ENCODE results near the gene POLE2.
"Not testable (repeated sequence)": the region's sequence is repeated elsewhere in the genome, so short reads cannot be mapped to it uniquely, and the experiment has no call there.

POLE2 gene

GRCh38 chr14:49693735-49694124, 5.7 kb upstream of the POLE2 start:
- H3K4me1 ChIP-seq (ENCODE audit: control insufficient read depth, insufficient read depth, low read length); H3K9ac ChIP-seq (ENCODE audit: low read depth, low read length); H3K27ac ChIP-seq (ENCODE audit: low read depth, low read length); H3K36me3 ChIP-seq (ENCODE audit: control insufficient read depth, insufficient read depth, low read length); H3K9me3 ChIP-seq (ENCODE audit: control insufficient read depth, insufficient read depth, low read length): not testable (repeated sequence)
- peak overlapping the region; percentile 75 for H3K4me3 ChIP-seq (ENCODE audit: low read depth, low read length)
- peaks cover 27% of the 10 kb centered on the region for H3K27me3 ChIP-seq (ENCODE audit: control insufficient read depth, insufficient read depth, low read length)

- peak within 1 kb of the TSS; percentile 45; the same call in 1 of the 2 replicates for H3K9ac ChIP-seq (ENCODE audit: low read depth, low read length)
- H3K4me3 ChIP-seq (ENCODE audit: low read depth, low read length) = peak within 1 kb of the TSS; percentile 75
- peaks cover 8% of the 10 kb centered on the region; the same call in 1 of the 2 replicates for H3K4me1 ChIP-seq (ENCODE audit: control insufficient read depth, insufficient read depth, low read length)
- H3K9me3 ChIP-seq (ENCODE audit: control insufficient read depth, insufficient read depth, low read length) = no peaks in the 10 kb centered on the region
- H3K27ac ChIP-seq (ENCODE audit: low read depth, low read length) = peak within 1 kb of the TSS; percentile 37
- H3K36me3 ChIP-seq (ENCODE audit: control insufficient read depth, insufficient read depth, low read length) = no peaks in the 10 kb centered on the region
- H3K27me3 ChIP-seq (ENCODE audit: control insufficient read depth, insufficient read depth, low read length) = peaks cover 27% of the 10 kb centered on the region
Measured at GRCh38 chr14:49692811-49693734, 5.1 kb upstream of the POLE2 start, which contains the start of gene KLHDC1. KLHDC1 (plus strand) TSS chr14:49693120; CDS start chr14:49693195, 75 bp downstream.

GRCh38 chr14:49692193-49692757, 4.3 kb upstream of the POLE2 start:
- Histone ChIP-seq H3K27ac (ENCODE audit: low read depth, low read length) (no peak overlapping the region), H3K9me3 (ENCODE audit: control insufficient read depth, insufficient read depth, low read length) (no peaks in the 10 kb centered on the region), H3K9ac (ENCODE audit: low read depth, low read length) (no peak overlapping the region), H3K36me3 (ENCODE audit: control insufficient read depth, insufficient read depth, low read length) (no peaks in the 10 kb centered on the region), H3K4me3 (ENCODE audit: low read depth, low read length) (peak overlapping the region; percentile 75), H3K4me1 (ENCODE audit: control insufficient read depth, insufficient read depth, low read length) (peaks cover 8% of the 10 kb centered on the region; the same call in 1 of the 2 replicates), H3K27me3 (ENCODE audit: control insufficient read depth, insufficient read depth, low read length) (peaks cover 27% of the 10 kb centered on the region)

GRCh38 chr14:49691031-49691430, 3.0 kb upstream of the POLE2 start:
- H3K27me3 ChIP-seq (ENCODE audit: control insufficient read depth, insufficient read depth, low read length) = peaks cover 27% of the 10 kb centered on the region
- no peaks in the 10 kb centered on the region for H3K36me3 ChIP-seq (ENCODE audit: control insufficient read depth, insufficient read depth, low read length)
- no peaks in the 10 kb centered on the region for H3K9me3 ChIP-seq (ENCODE audit: control insufficient read depth, insufficient read depth, low read length)
- H3K9ac ChIP-seq (ENCODE audit: low read depth, low read length) = no peak overlapping the region
- H3K27ac ChIP-seq (ENCODE audit: low read depth, low read length) = no peak overlapping the region
- peaks cover 8% of the 10 kb centered on the region; the same call in 1 of the 2 replicates for H3K4me1 ChIP-seq (ENCODE audit: control insufficient read depth, insufficient read depth, low read length)
- 0 out of 2 replicates have a peak overlapping the region, but pooled peaks have one; percentile 75 for H3K4me3 ChIP-seq (ENCODE audit: low read depth, low read length)

GRCh38 chr14:49688701-49689030, 652 bp upstream of the POLE2 start:
- Histone ChIP-seq H3K9me3 (ENCODE audit: control insufficient read depth, insufficient read depth, low read length) (no peaks in the 10 kb centered on the region), H3K36me3 (ENCODE audit: control insufficient read depth, insufficient read depth, low read length) (peaks cover 2% of the 10 kb centered on the region; the same call in 1 of the 2 replicates)

GRCh38 chr14:49686425-49686824, 1.6 kb downstream of the POLE2 start:
- H3K27me3 ChIP-seq (ENCODE audit: control insufficient read depth, insufficient read depth, low read length) = peaks cover 5% of the 10 kb centered on the region
- peaks cover 8% of the 10 kb centered on the region; the same call in 1 of the 2 replicates for H3K4me1 ChIP-seq (ENCODE audit: control insufficient read depth, insufficient read depth, low read length)
- no peaks in the 10 kb centered on the region for H3K9me3 ChIP-seq (ENCODE audit: control insufficient read depth, insufficient read depth, low read length)
- peaks cover 25% of the 10 kb centered on the region for H3K36me3 ChIP-seq (ENCODE audit: control insufficient read depth, insufficient read depth, low read length)
- H3K4me3 ChIP-seq (ENCODE audit: low read depth, low read length) = no peak overlapping the region
- no peak overlapping the region for H3K9ac ChIP-seq (ENCODE audit: low read depth, low read length)
- no peak overlapping the region for H3K27ac ChIP-seq (ENCODE audit: low read depth, low read length)

More at GRCh38 chr14:49688701-49689030, 652 bp upstream of the POLE2 start:
- Histone ChIP-seq H3K27ac (ENCODE audit: low read depth, low read length) (no peak overlapping the region), H3K27me3 (ENCODE audit: control insufficient read depth, insufficient read depth, low read length) (peaks cover 23% of the 10 kb centered on the region), H3K4me1 (ENCODE audit: control insufficient read depth, insufficient read depth, low read length) (peaks cover 8% of the 10 kb centered on the region; the same call in 1 of the 2 replicates), H3K9ac (ENCODE audit: low read depth, low read length) (no peak overlapping the region), H3K4me3 (ENCODE audit: low read depth, low read length) (peak overlapping the region; percentile 84)

GRCh38 chr14:49679271-49679670, 8.7 kb downstream of the POLE2 start:
- Histone ChIP-seq H3K4me1 (ENCODE audit: control insufficient read depth, insufficient read depth, low read length) (no peaks in the 10 kb centered on the region), H3K9me3 (ENCODE audit: control insufficient read depth, insufficient read depth, low read length) (no peaks in the 10 kb centered on the region), H3K27ac (ENCODE audit: low read depth, low read length) (no peak overlapping the region), H3K4me3 (ENCODE audit: low read depth, low read length) (no peak overlapping the region), H3K36me3 (ENCODE audit: control insufficient read depth, insufficient read depth, low read length) (peaks cover 75% of the 10 kb centered on the region), H3K27me3 (ENCODE audit: control insufficient read depth, insufficient read depth, low read length) (no peaks in the 10 kb centered on the region), H3K9ac (ENCODE audit: low read depth, low read length) (no peak overlapping the region)

GRCh38 chr14:49677643-49678042, 10.4 kb downstream of the POLE2 start:
- no peak overlapping the region for H3K27ac ChIP-seq (ENCODE audit: low read depth, low read length)
- H3K27me3 ChIP-seq (ENCODE audit: control insufficient read depth, insufficient read depth, low read length) = no peaks in the 10 kb centered on the region
- no peaks in the 10 kb centered on the region for H3K4me1 ChIP-seq (ENCODE audit: control insufficient read depth, insufficient read depth, low read length)
- H3K4me3 ChIP-seq (ENCODE audit: low read depth, low read length) = no peak overlapping the region
- no peak overlapping the region for H3K9ac ChIP-seq (ENCODE audit: low read depth, low read length)
- H3K36me3 ChIP-seq (ENCODE audit: control insufficient read depth, insufficient read depth, low read length) = peaks cover 73% of the 10 kb centered on the region
- H3K9me3 ChIP-seq (ENCODE audit: control insufficient read depth, insufficient read depth, low read length) = no peaks in the 10 kb centered on the region

GRCh38 chr14:49673586-49673985, 14.4 kb downstream of the POLE2 start:
- Histone ChIP-seq H3K27ac (ENCODE audit: low read depth, low read length) (no peak overlapping the region), H3K4me1 (ENCODE audit: control insufficient read depth, insufficient read depth, low read length) (no peaks in the 10 kb centered on the region), H3K9ac (ENCODE audit: low read depth, low read length) (no peak overlapping the region), H3K36me3 (ENCODE audit: control insufficient read depth, insufficient read depth, low read length) (peaks cover 59% of the 10 kb centered on the region), H3K4me3 (ENCODE audit: low read depth, low read length) (no peak overlapping the region), H3K27me3 (ENCODE audit: control insufficient read depth, insufficient read depth, low read length) (no peaks in the 10 kb centered on the region), H3K9me3 (ENCODE audit: control insufficient read depth, insufficient read depth, low read length) (no peaks in the 10 kb centered on the region)

GRCh38 chr14:49670475-49670874, 17.5 kb downstream of the POLE2 start:
- H3K4me3 ChIP-seq (ENCODE audit: low read depth, low read length) = no peak overlapping the region
- H3K4me1 ChIP-seq (ENCODE audit: control insufficient read depth, insufficient read depth, low read length) = no peaks in the 10 kb centered on the region
- H3K9ac ChIP-seq (ENCODE audit: low read depth, low read length) = no peak overlapping the region
- H3K36me3 ChIP-seq (ENCODE audit: control insufficient read depth, insufficient read depth, low read length) = peaks cover 53% of the 10 kb centered on the region
- H3K27ac ChIP-seq (ENCODE audit: low read depth, low read length) = no peak overlapping the region
- H3K27me3 ChIP-seq (ENCODE audit: control insufficient read depth, insufficient read depth, low read length) = no peaks in the 10 kb centered on the region
- H3K9me3 ChIP-seq (ENCODE audit: control insufficient read depth, insufficient read depth, low read length) = no peaks in the 10 kb centered on the region
